GM10847 (cell line): ENCODE measurements around the gene SPPL3.

Experiments used
- POLR2A ChIP-seq: IDR thresholded peaks from 2 replicates; pipeline ENCODE4 v1.6.1; 2011; ENCODE audit not compliant: insufficient read length; ENCODE audit errors: extremely low read depth

SPPL3 gene

GRCh38 chr12:120761519-120761934 lies 142.6 kb downstream of the SPPL3 start:
- no peak for TF ChIP-seq POLR2A

DNA sequence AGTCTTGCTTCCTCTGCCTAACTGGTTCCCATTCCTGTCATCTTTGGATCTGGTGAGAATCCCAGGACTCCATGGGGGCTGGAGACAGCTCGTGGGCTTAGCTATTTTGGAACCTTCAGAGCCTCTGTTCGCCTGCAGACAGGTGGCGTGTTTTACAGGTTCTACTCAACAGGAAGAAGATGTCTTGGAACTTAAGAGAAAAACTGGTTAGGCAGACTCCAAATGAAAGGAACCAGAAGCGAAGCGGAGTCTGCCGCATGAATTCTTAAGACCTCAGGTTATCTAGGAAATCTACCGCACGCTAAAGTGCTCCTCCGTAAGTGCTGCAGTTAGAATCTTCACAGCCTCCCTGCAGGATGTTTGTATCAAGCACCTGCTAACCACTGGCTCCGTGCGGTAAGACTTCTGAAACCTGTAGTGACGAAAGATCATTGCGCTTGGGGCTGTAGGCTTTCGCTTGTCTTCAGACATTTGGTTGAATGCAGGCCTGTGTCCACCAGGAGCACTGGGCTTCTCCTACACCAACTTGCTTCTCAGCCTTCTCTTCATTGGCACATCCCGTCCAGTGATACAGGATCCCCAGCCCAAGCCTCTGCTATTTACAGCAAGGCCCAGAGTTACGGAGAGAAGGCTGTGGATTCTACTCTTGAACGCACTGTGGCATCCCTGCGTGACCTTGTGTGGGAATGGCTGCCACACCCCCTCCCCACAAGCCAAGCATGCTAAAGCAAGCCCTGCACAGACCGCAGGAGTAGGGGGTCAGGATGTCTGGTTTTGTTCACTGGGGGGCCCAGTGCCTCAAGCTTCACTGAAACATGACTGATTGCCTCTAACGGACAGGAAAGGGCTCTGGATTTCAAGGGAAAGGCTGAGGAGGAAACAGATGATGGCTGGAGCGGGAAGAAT lies 143.6 kb downstream of the SPPL3 start:
- no peak for TF ChIP-seq POLR2A

- TF ChIP-seq POLR2A = no peak
Observed at GRCh38 chr12:120759591-120760348, 144.4 kb downstream of the SPPL3 start.

DNA sequence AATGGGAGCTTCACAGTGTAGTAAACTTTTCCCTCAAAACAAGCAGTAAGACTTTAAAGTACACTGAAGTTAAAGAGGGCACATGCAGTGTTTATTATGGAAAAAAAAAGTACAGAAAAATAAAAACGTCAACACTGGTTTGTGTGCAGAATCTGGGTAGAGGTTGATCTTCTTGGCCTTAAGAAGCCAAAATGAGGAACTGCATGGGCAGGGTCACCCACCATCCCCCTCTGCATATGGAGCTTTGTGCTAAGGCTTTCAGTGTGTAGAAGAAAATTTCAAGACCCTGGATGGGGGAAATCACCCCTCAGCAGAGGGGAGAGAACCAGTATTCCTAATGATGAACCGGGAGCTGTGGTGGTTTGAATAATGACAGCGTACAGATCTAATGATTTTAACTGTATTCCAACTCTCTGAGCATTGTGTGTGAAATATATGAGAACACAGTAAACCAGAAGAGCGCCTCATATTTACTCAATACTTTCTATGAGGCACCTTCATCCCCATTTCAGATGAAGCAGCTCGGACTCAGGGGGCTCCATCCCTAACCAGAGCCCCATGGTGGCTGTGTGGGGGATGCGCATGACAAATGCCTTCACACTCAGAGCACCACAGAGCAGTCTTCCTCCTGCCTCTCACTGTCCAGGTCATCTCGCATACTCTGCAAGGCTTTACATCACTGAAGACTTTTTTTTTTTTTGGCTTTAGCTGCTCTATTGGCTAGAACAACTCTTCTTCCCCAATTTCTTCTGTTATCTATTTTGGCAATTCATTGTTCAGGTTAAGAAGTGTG lies 145.2 kb downstream of the SPPL3 start:
- TF ChIP-seq POLR2A = no peak

DNA sequence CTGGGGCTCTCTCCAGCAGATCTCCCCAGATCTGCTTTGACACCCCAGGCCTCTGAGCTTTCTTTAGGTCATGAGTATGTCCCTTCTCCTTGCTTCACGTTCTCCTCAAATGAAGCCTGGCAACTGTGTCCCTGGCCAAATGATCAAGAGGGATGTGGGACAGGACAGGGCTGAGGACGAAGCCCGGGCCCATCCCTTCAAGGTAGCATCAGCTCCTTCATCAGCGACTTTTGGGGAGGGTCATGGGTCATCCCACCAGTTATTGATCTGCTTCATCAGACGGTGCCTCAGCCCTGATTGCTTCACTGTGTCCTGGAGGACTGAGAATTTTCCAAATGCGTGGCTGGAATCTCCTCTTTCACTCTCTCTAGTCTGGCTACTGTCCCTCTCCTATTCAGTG lies 146.2 kb downstream of the SPPL3 start:
- TF ChIP-seq POLR2A = no peak

GRCh38 chr12:120757226-120757742 lies 146.9 kb downstream of the SPPL3 start:
- TF ChIP-seq POLR2A = no peak

DNA sequence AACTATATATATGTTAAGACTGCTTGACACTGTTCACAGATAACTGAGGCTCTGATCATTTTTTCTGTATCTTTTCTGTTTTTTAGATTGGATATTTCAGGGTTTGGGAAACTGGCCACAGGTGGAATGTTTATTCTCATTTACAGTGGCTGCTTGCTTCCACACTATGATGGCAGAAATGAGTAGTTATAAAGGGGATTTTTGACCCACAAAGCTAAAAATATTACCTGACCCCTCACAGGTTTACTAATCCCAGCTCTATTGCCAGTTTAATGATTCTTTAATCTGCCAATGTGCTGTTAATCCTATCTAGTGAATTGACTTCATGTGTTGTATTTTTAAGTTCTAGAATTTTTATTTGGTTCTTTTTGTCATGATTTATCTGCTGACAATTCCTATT lies 148.9 kb downstream of the SPPL3 start:
- TF ChIP-seq POLR2A = no peak

- TF ChIP-seq POLR2A = no peak
Observed at GRCh38 chr12:120754792-120755191, 149.4 kb downstream of the SPPL3 start.

- TF ChIP-seq POLR2A = no peak
Observed at GRCh38 chr12:120751389-120751788, 152.8 kb downstream of the SPPL3 start.

- TF ChIP-seq POLR2A = no peak
Observed at GRCh38 chr12:120750806-120751205, 153.4 kb downstream of the SPPL3 start.

DNA sequence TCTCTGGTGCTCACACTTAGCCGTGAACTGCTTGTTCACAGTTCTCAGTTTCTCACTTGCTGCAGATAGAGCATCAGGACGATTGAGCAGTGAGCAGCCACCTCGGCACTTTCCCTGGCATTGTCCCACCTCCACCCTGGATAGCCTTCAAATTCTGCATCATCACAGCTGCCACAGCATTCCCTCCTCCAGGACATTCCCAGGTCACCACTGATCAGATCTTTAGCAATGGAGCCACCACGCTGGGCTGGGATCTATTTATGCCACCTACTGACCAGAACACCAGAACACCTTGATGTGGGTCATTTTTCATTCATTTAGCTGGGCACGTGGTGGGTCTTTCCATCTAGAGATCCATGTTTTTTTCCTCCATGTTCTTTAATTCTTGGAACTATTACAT lies 154.9 kb downstream of the SPPL3 start:
- no peak for TF ChIP-seq POLR2A

DNA sequence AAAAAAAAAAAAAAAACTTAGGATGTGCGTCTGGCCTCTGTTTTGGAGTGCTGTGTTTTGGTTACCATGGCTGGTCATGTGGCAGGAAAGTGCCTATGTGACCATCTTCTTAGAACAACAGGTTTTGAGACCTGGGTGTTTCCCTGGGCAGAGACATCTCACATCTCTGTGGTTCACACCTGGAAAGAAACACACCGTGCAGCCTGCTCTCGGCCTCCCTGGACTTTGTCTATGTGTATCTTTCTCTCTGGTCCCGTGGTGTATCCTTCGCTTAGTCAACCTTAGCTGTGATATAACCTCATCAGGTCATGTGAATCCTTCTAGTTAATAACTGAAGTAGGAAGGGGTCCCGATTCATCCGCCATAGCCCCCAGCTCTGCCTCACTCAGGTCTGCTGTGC lies 155.9 kb downstream of the SPPL3 start:
- TF ChIP-seq POLR2A = no peak

DNA sequence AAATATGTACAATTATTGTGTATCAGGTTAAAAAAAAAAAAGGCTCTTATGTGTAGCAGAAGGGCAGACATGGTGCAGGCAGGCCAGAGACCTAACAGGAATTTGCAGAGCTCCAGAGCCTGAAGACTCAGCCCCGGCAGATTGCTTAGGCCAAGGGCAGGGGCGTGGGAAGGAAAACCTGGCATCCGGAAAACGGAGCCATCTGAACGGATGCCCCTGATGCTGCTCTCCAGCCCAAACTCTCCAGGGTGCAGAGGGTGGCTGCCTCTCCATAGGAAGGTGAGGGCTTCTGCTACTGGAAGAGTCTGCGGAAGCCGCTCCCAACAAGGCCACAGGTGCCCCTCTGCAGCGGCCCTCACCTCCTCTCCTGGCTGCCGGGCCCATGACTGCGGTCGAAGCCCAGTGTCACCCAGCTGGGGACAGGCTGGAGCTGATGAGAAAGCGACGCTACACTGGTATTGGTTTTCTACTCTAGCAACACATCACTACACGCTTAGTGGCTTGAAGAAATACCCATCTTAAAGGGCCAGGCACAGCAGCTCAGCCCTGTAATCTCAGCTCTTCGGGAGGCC lies 159.2 kb downstream of the SPPL3 start:
- TF ChIP-seq POLR2A = no peak

- TF ChIP-seq POLR2A = no peak
Observed at GRCh38 chr12:120741476-120742421, 162.4 kb downstream of the SPPL3 start.
